Hippocampal formation (tissue), 2 donors: Measurements from ENCODE around the gene NFATC1.

Experiments used
- DNase-seq, 2 donors: peaks; one replicate each; lab custom pipeline; 2025; lab: John Stamatoyannopoulos, UW

NFATC1 gene

GRCh38 chr18:79423211-79424007 is 27.7 kb downstream of the NFATC1 start:
- DNase-seq = no peak

- no peak for DNase-seq
These were observed 28.4 kb downstream of the NFATC1 start for GRCh38 chr18:79424008-79424565.

- DNase-seq = no peak
These were observed 29.3 kb downstream of the NFATC1 start for GRCh38 chr18:79424880-79425568.

DNA sequence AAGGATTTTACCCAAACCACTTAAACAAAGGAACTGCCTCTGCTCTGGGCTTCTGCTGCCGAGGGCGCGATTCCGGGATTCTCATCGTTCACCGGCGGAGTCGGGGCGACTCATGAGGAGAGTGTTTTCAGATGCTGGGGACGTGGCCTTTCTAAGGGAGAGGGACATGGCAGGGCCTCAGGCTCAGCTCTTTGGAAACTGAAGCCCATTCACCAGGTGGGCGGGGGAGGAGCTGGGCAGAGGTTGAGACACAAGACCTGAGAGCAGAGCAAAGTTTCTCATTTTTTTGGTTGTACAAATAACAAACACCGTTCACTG is 29.8 kb downstream of the NFATC1 start:
- DNase-seq = no peak

- DNase-seq = no peak
These were observed 30.9 kb downstream of the NFATC1 start for GRCh38 chr18:79426376-79427300.

DNA sequence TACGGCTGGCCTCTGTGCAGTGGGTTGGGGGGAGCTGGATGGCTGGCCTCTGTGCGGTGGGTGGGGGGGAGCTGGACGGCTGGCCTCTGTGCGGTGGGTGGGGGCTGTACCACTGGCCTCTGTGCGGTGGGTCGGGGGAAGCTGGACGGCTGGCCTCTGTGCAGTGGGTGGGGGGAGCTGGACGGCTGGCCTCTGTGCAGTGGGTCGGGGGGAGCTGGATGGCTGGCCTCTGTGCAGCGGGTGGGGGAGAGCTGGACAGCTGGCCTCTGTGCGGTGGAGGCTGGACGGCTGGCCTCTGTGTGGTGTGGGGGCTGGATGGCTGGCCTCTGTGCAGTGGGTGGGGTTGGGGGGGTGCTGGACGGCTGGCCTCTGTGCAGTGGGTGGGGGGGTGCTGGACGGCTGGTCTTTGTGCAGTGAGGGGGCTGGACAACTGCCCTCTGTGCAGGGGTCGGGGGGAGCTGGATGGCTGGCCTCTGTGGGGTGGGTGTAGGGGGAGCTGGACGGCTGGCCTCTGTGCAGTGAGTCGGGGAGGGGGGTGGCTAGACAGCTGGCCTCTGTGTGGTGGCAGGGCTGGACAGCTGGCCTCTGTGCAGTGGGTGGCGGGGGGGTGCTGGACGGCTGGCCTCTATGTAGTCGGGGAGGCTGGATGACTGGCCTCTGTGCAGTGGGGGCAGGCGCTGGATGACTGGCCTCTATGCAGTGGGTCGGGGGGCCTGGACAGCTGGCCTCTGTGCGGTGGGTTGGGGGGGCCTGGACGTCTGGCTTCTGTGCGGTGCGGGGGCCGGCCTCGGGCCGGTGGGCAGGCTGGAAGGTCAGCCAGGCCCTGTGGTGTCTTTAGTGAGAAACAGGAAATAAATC is 31.9 kb downstream of the NFATC1 start:
- DNase-seq = no peak

DNA sequence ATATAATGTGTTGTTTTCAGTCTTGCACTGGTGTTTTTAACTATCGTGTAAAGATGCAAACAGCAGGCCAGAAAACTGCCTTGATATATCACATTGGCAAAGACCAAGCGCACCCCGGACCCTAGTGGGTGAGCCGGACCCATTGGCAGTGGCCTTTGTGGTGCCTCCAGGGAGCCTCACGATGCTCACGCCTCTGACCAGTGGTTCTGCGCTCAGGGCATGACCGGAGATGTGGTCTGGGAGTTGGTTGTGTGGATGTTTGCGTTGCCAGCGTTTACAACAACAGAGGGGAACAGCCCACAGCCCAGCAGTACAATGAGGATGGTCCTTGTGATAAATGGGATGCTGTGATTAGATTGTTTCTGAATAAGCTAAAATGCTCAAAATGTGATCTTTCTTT is 32.6 kb downstream of the NFATC1 start:
- no peak for DNase-seq

DNA sequence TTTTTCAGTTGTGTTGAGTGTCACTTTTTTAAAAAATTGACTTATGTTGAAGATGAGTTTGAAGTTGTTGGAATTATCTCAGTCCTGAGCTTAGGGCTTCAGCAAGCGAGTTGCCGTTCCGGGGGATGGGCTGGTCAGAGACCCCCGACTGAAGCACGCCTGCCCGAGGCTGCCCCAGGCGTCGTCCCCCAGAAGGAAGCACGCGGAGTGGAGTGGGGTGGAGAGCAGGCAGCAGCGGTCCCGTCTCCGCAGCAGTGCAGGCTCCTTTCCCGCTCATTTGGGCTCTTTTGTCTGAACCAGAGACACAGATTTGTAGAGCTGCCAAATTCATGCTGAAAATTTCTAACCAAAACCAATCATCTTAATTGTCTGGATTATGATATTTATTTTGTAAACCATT is 33.7 kb downstream of the NFATC1 start:
- no peak for DNase-seq

- no peak for DNase-seq
These were observed 34.1 kb downstream of the NFATC1 start for GRCh38 chr18:79429785-79430281.

- DNase-seq = no peak
These were observed 36.8 kb downstream of the NFATC1 start for GRCh38 chr18:79432376-79433120.

GRCh38 chr18:79433431-79433830 is 37.7 kb downstream of the NFATC1 start:
- no peak for DNase-seq

- no peak for DNase-seq
These were observed 39.1 kb downstream of the NFATC1 start for GRCh38 chr18:79434607-79435401.

GRCh38 chr18:79436556-79437275 is 41.0 kb downstream of the NFATC1 start:
- DNase-seq = no peak

DNA sequence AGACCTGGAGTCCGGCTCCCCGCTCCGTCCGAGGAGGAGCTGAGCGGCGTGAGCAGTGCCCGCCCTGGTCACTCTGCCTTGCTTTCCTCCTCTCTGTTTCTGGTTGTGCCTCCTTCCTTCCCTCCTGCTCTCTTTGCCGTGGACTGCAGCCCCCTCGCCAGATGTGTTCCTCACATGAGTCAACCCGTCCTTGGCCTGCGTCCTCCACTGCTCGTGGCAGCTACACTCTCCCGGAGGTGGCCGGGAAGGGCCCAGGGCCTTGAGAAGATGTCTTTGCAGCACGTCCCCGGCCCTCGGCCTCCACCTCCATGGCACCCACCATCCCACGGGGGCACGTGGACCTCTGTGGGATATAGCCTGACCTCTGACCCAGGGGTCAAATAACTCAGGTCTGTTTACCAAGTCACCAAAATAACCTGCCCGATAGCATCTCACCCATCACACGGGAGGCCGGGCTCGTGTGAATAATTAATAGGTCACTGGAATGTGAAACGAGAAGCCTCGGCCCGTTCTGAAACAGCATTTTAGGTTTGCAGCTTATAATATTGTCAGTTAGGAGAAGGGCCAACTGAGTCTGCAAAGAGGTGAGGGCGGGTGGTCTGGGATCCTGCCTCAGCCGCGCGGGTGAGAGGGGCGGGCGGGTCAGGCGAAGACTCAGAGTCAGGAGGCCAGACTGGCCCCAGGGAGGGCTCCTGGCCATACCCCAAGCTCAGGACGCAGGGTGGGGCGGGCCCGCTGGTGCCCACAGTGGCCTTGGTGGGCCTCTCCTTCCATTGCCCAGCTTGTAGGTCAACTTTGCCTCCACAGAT is 42.6 kb downstream of the NFATC1 start:
- DNase-seq = no peak

- DNase-seq = no peak
These were observed 43.3 kb downstream of the NFATC1 start for GRCh38 chr18:79438898-79439627.

- no peak for DNase-seq
These were observed 43.9 kb downstream of the NFATC1 start for GRCh38 chr18:79439628-79440023.
